Parathyroid adenoma (tissue), 2 donors: ENCODE measurements around the gene SELENOH.
A peak's percentile ranks its signal among the peaks of the same experiment; 100 is the strongest.

Source experiments
- H2AFZ ChIP-seq: fragments of 300-600 bp; sonication (generic); one replicate; pipeline ENCODE4 v1.7.0; 2017; ENCODE audit warnings: antibody characterized with exemption, mild to moderate bottlenecking
- H3K27ac ChIP-seq: fragments of 300-600 bp; sonication (generic); one replicate; pipeline ENCODE4 v1.7.0; 2017
- H3K27me3 ChIP-seq: fragments of 300-600 bp; sonication (generic); one replicate; pipeline ENCODE4 v1.7.0; 2017; ENCODE audit warnings: low read length; ENCODE audit not compliant: control insufficient read depth, insufficient read depth
- H3K36me3 ChIP-seq: fragments of 300-600 bp; sonication (generic); one replicate; pipeline ENCODE4 v1.7.0; 2017; ENCODE audit warnings: low read length; ENCODE audit not compliant: control insufficient read depth, insufficient read depth
- H3K4me1 ChIP-seq: fragments of 300-600 bp; sonication (generic); one replicate; pipeline ENCODE4 v1.7.0; 2017; ENCODE audit warnings: control low read depth
- H3K4me2 ChIP-seq: fragments of 300-600 bp; sonication (generic); one replicate; pipeline ENCODE4 v1.7.0; 2017; ENCODE audit warnings: low read length
- H3K4me3 ChIP-seq: fragments of 300-600 bp; sonication (generic); one replicate; pipeline ENCODE4 v1.7.0; 2017; ENCODE audit warnings: low read depth, low read length
- H3K79me2 ChIP-seq: fragments of 300-600 bp; sonication (generic); one replicate; pipeline ENCODE4 v1.7.0; 2017; ENCODE audit warnings: control low read depth
- H3K9ac ChIP-seq: fragments of 300-600 bp; sonication (generic); one replicate; pipeline ENCODE4 v1.7.0; 2017; ENCODE audit warnings: mild to moderate bottlenecking
- H3K9me3 ChIP-seq: fragments of 300-600 bp; sonication (generic); one replicate; pipeline ENCODE4 v1.7.0; 2017; ENCODE audit warnings: low read length; ENCODE audit not compliant: control insufficient read depth
- TF ChIP-seq, protein P1 (sequence below): fragments of 300-600 bp; sonication (generic); IDR thresholded peaks from one replicate; pipeline ENCODE4 v1.7.0; 2017; ENCODE audit warnings: antibody characterized with exemption, mild to moderate bottlenecking
- donor health status: primary hyperparathyroidism.

SELENOH gene

DNA sequence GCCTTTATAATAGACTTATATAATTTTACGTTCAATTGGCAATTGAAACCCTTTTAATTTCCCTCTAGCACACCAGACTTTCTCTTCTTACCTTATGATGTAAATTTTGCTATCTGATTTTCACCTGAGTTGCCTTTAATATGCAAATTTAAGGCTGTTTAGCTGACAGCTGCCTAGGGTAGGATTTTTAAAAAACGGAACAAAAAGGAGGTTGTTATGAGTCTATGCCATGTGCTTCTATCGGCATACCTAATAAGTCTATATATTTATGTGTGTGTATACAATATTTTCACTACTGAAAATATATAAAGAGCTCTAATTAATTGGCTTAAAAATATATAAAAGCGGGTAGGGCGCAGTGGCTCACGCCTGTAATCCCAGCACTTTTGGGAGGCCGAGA is 11.8 kb upstream of the SELENOH start:
- Histone ChIP-seq H3K9ac (no peak overlapping the region), H3K9me3 (no peaks in the 10 kb centered on the region), H3K36me3 (no peaks in the 10 kb centered on the region), H3K27ac (no peak overlapping the region), H3K4me1 (no peaks in the 10 kb centered on the region), H2AFZ (no peak overlapping the region), H3K4me3 (no peak overlapping the region), H3K27me3 (no peaks in the 10 kb centered on the region), H3K79me2 (peaks cover 23% of the 10 kb centered on the region), H3K4me2 (no peak overlapping the region)
- TF ChIP-seq, protein P1, sequence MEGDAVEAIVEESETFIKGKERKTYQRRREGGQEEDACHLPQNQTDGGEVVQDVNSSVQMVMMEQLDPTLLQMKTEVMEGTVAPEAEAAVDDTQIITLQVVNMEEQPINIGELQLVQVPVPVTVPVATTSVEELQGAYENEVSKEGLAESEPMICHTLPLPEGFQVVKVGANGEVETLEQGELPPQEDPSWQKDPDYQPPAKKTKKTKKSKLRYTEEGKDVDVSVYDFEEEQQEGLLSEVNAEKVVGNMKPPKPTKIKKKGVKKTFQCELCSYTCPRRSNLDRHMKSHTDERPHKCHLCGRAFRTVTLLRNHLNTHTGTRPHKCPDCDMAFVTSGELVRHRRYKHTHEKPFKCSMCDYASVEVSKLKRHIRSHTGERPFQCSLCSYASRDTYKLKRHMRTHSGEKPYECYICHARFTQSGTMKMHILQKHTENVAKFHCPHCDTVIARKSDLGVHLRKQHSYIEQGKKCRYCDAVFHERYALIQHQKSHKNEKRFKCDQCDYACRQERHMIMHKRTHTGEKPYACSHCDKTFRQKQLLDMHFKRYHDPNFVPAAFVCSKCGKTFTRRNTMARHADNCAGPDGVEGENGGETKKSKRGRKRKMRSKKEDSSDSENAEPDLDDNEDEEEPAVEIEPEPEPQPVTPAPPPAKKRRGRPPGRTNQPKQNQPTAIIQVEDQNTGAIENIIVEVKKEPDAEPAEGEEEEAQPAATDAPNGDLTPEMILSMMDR = no peak

DNA sequence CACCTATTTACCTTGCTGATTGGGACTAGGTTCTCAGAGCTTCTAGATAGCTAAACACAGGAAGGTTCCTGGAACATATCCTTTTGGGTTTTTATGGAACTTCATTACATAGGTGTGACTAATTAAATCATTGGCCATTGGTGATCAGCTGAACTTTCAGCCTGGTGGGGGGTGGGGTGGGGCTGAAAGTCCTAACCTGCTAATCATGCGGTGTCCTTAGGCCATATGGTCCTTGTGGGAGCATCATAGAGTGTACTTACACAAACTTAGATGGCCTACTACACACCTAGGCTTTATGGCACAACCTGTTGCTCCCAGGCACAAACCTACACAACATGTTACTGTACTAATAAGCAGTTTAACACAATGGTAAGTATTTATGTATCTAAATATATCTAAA is 8.6 kb upstream of the SELENOH start:
- H3K4me2 ChIP-seq = no peak overlapping the region
- H3K4me1 ChIP-seq = no peaks in the 10 kb centered on the region
- H3K27ac ChIP-seq = no peak overlapping the region
- TF ChIP-seq, protein P1 = no peak
- H3K27me3 ChIP-seq = no peaks in the 10 kb centered on the region
- H3K9me3 ChIP-seq = no peaks in the 10 kb centered on the region
- H3K36me3 ChIP-seq = no peaks in the 10 kb centered on the region
- H3K9ac ChIP-seq = no peak overlapping the region
- no peak overlapping the region for H3K4me3 ChIP-seq
- H2AFZ ChIP-seq = no peak overlapping the region
- peaks cover 23% of the 10 kb centered on the region for H3K79me2 ChIP-seq

DNA sequence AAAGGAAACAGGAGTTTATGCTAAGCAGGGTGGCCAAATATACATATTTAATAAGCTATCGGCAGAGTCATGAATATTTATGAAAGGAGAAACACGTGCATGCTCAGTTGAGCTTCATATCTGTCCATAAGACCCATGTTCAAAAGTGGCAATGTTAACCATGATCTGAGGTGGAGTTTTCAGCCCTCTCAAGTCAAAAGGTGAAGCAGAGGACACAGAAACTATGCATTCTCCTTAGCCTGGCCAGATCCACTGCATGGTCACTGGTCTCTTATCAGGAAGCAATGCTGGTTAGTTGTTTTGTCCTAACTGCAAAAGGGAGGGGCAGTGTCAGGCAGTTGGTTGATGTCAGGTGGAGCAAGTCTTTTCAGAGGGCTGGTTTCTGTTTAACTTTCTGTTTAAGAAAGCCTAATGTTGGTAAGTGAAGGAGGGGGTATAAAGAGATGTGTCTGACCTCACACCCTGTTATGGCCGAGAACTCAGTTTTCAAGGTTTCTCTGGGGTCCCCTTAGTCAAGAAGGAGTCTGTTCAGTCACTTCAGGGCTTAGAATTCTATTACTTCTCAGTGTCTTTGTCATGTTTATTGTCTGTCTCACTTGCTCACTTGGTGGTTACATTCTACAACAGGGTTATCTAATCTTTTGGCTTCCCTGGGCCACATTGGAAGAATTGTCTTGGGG is 5.5 kb upstream of the SELENOH start:
- H3K27ac ChIP-seq = no peak overlapping the region
- H3K4me3 ChIP-seq = no peak overlapping the region
- no peaks in the 10 kb centered on the region for H3K27me3 ChIP-seq
- peaks cover 16% of the 10 kb centered on the region for H3K79me2 ChIP-seq
- no peak overlapping the region for H3K9ac ChIP-seq
- no peaks in the 10 kb centered on the region for H3K9me3 ChIP-seq
- TF ChIP-seq, protein P1 = no peak
- no peaks in the 10 kb centered on the region for H3K4me1 ChIP-seq
- H2AFZ ChIP-seq = no peak overlapping the region
- no peak overlapping the region for H3K4me2 ChIP-seq
- no peaks in the 10 kb centered on the region for H3K36me3 ChIP-seq

DNA sequence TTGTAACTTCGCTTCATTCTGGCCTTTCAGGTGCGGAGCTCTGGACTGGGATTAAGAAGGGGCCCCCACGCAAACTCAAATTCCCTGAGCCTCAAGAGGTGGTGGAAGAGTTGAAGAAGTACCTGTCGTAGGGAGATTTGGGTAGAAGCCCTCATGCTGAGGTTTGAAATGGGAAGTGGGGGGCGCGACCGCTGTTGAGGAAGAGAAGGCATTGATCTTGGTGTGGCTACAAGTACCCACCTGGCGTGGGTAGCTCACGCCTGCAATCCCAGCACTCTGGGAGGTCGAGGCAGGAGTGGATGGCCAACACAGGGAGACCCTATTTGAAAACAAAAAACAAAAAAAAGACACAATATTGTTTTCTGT is 779 bp downstream of the SELENOH start:
- H3K27ac ChIP-seq = peak overlapping the region; percentile 85
- peak overlapping the region; percentile 84 for H3K4me2 ChIP-seq
- H3K27me3 ChIP-seq = no peaks in the 10 kb centered on the region
- H3K9ac ChIP-seq = peak overlapping the region; percentile 69
- peak overlapping the region; percentile 68 for H3K4me3 ChIP-seq
- H3K4me1 ChIP-seq = no peaks in the 10 kb centered on the region
- no peak overlapping the region for H2AFZ ChIP-seq
- H3K79me2 ChIP-seq = no peaks in the 10 kb centered on the region
- H3K9me3 ChIP-seq = no peaks in the 10 kb centered on the region
- no peaks in the 10 kb centered on the region for H3K36me3 ChIP-seq
- TF ChIP-seq, protein P1 = no peak

DNA sequence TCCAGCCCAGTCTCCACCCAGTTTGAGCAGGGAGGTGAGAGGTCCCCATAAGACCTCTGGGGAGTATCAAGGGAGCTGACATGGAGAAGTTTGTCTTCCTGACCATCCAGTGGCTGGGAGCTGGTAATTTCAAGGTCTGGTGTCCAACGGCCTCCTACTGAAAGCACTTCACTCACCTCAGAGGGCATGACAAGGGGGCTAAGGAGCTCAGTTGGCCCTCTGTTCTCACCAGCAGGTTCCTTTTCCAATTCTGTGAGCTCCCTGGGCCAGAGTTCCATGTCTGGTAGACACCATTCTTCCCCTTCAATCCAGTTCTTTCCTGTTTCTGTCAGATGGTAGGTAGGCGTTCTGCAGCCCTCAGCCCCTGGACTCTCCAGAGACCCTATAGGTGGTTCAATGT is 3.1 kb downstream of the SELENOH start:
- Histone ChIP-seq H3K4me1 (no peaks in the 10 kb centered on the region), H3K27ac (no peak overlapping the region), H3K4me3 (no peak overlapping the region), H2AFZ (no peak overlapping the region), H3K4me2 (no peak overlapping the region), H3K79me2 (no peaks in the 10 kb centered on the region), H3K9ac (no peak overlapping the region), H3K36me3 (no peaks in the 10 kb centered on the region), H3K9me3 (no peaks in the 10 kb centered on the region), H3K27me3 (no peaks in the 10 kb centered on the region)
- TF ChIP-seq, protein P1 = no peak
